Stimulated activated CD4-positive, alpha-beta T cell treated with anti-CD3 and anti-CD28 coated beads, TNF-alpha, amount 100 ng/mL, for 1 hour (primary cell): ENCODE data around the gene TIMM22.
"Not testable (repeated sequence)": the region's sequence is repeated elsewhere in the genome, so short reads cannot be mapped to it uniquely, and the experiment has no call there.

Experiments
- DNase-seq, 3 donors: peaks; one replicate each; pipeline ENCODE4 v3.0.0-alpha.2; 2020; ENCODE audit warnings: low read depth in 3 of 3, low spot score in 1 of 3

Gene TIMM22

DNA sequence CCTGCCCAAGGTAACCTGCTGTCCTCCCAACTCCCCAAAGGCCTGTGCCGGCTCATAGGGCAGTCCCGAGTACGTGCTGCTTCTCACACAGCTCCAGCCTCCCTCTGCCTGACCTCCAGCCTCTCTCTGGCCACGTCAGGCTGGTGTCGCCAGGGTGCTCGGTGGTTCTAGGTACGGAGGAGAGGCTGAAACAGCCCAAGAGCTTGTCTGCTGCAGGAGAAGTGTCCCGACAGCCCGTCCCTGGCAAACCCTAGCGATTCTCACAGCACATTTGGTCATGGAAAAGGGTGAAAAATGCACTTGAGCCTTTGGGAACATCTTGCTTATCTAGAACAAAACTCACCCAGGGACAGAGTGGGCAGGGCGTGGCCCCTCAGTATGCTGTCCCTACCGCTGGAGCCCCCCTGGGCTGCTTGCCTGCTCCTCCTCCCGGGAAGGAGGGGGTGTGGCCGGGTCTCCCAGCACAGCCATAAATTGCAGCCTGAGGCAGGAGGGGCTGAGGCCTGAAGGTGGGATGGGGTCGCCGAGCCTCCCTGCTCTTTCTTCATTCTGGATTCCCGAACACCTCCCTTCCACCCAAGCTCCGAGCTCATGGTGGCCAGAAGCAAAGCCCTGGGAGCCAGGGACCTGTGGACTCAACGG, 40.4 kb downstream of the TIMM22 start:
- DNase-seq: no peak

GRCh38 chr17:1038459-1039122, 41.7 kb downstream of the TIMM22 start:
- no peak for DNase-seq

DNA sequence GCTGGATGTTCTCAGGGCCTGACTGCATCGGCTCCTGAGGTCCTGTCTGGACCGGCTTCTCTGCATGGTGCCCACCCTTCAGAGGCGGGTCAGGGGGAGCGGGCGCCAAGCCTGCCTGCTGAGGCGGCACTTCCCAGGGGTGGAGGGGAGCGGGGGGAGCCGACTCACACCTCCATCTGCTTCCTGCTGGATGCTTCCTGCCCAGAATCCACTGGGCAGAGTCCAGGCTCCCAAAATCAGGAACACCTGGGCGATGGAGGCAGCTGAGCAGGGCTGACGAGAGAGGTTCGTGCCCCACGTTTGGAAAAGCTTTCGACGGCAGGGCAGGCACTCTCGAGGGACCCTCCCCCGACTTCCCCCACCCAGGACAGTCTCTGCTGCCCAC, 42.2 kb downstream of the TIMM22 start:
- no peak for DNase-seq

DNA sequence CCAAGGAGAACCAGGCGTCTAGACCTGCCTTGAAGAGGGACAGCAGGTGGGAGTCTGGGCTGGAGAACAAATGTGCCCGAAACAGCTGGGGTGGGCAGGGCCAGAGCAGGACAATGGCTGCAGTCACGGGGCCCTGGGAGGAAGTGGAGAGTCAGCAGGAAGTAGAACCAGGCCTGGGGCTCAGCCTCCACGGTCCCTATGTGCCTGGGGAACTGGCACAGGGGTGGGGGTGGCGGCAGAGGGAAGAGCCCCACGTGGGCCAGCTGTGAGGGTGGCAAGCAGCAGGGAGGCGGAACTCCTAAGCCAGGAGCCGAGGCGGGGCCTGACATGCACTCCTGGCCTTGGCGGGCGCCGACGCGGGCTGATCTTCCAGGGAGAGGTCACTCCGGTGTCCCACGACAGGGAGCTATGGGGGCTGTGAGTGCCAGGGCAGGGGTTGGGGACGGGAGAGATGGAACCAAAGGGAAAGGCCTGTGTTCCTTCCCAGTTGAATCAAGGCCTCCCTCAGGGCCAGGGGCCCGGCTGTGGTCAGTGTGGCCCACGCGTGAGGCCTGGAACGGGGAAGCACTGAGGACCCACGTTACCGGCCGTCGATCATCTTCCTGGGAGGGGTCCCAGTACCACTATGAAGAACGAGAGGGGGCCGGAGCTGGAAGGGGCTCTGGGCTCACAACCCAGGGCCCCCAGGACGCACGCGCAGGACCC, 42.7 kb downstream of the TIMM22 start:
- no peak for DNase-seq

DNA sequence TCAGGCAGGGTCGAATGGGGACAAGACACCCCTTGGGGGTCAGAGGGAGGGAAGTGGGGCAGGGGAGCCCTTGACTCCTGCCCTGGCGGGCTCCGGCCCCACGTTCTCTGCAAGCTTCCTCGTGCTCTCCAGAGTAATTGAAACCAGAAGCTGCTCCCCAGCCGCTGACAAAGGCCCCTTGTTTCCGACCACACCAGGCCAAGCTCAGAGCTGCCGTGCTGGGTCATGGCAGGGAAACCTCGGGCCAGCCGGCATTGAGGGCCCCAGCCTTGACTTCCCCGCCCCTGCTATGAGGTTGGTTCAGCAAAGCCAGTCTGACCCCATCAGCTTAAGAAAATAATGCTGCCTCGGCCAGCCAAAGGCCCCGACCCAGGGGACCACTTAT, 43.3 kb downstream of the TIMM22 start:
- DNase-seq: no peak

DNA sequence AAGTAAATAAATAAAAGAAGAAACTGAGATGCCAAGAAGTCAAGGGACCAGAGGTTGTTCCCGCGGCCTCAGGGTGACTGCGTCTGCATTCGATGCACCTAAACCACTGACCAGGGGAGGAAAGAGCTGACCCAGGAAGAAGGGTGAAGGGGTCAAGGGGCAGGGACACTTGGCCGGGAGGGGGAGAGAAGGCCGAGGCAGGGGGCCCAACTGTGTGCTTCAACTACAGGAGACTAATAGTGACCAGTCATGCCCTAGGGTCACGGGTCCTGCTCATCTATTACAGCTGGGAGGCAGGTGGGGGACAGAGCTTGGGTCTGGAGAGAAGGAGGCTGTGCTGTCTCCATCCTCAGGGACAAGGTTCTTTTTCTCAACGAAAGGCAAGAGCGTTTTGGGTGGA, 44.8 kb downstream of the TIMM22 start:
- DNase-seq: no peak

DNA sequence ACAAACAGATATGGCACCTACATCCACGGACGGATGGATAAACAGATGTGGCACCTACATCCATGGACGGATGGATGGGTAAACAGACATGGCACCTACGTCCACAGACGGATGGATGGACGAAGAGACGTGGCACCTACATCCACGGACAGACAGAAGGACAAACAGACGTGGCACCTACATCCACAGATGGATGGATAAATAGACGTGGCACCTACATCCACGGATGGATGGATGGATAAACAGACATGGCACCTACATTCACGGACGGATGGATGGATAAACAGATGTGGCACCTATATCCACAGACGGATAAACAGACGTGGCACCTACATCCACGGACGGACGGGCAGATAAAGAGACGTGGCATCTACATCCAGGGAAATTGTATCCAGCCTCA, 45.6 kb downstream of the TIMM22 start:
- no peak for DNase-seq

GRCh38 chr17:1043601-1044251, 46.8 kb downstream of the TIMM22 start:
- no peak for DNase-seq

GRCh38 chr17:1044387-1045009, 47.6 kb downstream of the TIMM22 start:
- DNase-seq: not testable (repeated sequence)

DNA sequence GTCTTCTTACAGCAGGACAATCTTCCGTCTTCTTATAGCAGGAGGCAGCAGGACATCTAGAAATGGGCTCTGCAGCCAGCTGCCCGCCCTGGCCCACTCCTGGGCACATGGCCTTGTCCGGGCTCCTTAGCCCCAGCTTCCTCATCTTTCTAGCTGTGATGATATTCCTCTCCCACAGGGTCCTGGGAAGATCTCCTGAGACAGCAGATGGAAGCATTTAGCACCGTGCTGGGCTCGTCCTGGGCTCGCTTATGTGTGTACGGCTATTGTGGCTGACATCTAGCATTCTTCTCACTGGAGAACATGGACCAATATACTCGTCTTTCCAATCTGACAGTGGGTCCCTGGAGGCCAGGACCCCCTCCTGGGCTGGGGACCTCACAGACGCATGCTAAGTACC, 48.5 kb downstream of the TIMM22 start:
- no peak for DNase-seq

- no peak for DNase-seq
These were observed 50.4 kb downstream of the TIMM22 start for GRCh38 chr17:1047177-1047878.

- no peak for DNase-seq
These were observed 51.0 kb downstream of the TIMM22 start for GRCh38 chr17:1047879-1048470.

DNA sequence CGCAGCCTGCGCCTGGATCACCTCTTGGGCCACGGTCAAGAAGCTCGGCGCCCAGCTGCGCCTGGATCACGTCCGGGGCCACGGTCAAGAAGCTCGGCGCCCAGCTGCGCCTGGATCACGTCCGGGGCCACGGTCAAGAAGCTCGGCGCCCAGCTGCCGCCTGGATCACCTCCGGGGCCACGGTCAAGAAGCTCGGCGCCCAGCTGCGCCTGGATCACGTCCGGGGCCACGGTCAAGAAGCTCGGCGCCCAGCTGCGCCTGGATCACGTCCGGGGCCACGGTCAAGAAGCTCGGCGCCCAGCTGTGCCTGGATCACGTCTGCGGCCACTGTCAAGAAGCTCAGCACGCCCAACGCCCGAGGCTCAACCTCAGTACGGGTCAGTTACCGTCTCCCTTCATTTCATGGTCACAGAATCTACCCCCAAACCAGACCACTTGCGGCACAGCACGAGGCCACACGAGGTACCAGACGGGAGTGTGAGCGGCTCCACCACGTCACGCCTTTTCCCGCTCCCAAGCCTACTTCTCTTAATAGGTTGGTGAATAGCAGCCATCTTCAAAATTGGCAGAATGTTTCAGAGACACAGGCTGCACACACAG, 51.7 kb downstream of the TIMM22 start:
- not testable (repeated sequence) for DNase-seq

DNA sequence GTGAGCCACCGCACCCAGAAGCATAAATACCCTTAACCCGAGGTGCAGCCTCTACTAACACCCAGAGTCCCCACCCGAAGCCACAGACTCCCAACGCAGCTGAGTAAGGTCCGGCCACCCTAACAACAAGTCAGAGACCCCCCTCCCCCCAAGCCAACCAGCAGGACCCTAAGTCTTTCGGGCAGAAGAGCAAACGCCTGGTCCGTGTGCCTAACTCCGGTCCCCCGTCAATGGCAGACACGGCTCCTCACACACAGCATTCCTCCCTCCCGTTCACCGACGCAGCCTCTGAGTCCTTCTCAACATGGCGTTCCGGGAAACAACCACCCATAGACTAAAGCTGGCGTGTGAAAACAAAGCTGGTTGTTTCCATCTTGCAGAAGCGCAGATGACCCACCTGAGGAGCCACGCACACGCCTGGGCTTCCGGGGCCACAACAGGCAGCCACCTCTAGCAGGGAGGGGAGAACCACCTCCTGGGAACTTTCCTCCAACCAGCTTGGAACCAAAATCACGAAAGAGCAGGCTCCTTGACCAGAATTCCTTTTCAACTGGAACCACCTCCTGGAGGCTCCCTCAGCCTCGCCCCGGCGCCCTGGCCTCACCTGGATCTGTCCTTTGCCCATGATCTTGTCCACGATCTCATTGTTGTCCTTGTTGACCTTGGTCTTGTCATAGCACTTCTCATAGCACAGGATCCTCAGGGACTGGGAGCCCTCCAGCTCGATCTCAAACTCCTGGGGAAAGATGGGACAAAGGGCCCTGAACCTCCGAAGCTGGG, 52.7 kb downstream of the TIMM22 start:
- no peak for DNase-seq

GRCh38 chr17:1050246-1050995, 53.5 kb downstream of the TIMM22 start:
- DNase-seq: no peak

DNA sequence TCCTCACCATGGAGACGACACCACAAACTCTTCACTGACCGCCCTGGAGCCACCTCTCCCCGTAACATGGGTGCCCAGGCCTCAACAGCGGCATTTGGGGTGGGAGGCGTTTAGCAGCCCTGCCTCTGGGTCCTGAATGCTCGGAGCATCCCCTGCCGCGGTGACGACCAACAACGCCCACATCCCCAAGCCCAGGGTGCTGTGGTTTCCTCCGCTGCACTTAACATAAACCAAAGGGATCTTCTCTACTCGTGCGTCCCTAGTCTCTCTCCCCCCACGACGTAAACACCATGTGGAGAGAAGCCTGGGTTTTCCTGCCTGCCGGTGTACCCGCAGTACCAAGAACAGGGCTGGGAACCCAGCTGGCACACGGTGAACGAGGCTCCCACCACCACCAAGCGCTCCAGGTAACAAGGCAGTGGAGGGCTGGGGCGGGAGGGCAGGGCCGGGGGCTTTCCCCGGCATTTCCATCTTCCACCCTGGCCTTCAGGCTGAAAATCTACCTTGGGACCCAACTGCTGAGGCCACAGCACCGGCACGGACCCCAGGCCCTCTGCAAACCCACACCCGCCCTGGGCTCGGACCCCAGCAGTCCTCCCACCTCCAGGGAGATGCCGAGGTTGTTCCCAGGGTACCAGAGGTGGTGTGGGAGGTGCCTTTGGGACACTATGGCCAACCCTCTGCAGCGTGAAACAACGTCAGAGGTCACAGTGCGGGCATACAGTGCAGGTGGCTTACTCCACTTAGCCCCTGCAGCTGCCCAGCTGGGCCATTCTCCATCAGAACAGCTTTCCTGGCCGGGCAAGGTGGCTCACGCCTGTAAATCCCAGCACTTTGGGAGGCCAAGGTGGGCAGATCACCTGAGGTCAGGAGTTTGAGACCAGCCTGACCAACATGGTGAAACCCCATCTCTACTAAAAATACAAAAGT, 54.3 kb downstream of the TIMM22 start:
- DNase-seq: no peak
